Measurements from ENCODE around the gene TMEM81.

The TMEM81 gene

DNA sequence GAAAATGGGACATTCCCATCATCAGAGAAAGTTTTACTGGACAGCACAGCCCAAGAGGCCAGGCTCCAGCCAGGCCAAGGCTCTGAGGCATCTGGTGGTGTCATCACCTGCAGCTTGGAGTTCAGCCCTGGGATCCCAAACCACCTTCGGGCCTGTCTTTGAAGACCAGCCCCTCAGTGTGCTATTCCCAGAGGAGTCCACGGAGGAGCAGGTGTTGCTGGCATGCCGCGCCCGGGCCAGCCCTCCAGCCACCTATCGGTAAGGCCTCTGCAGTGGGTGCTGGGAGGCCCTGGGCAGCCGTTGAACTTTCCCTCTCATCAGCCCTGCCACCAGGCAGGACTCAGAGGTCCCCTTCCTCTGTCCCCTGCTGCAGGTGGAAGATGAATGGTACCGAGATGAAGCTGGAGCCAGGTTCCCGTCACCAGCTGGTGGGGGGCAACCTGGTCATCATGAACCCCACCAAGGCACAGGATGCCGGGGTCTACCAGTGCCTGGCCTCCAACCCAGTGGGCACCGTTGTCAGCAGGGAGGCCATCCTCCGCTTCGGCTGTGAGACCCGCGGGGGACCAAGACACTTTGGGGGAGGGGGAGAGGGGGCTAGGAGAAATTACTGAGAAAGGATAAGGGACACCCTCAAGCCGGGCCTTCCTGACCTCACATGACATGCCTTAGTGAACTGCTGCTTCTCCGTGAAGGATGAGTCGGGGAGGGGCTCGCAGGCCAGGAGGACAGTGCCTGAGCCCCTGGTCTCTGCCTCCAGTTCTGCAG, 26.3 kb downstream of the TMEM81 start:
- FAIRE-seq: no peak

DNA sequence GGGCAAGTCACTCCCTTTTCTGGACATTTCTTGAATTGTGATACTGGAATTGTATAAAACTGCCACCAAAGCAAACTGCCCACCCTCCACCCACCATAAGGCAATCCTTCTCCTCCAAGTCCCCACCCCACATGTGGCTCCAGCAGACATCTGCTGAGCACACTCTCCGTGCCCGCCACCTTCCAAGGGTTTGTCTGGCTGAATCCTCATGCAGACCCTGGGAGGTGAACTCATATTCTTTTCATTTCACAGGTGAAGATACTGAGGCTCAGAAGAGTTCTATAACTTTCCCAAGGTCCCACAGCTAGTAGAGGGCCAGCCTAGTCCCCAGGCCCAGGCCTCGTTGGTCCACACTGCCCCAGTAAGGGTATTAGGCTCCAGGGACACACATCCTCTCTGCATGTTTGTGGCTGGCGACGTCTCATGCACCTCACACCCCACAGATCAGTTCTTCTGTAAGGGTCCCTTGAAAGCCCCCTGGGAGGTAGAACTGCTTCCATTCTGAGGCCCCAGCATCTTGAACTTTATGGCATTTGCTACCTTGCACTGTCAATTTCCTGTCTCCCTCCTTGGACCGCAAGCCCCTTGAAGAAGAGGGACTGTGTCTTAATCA, 27.2 kb downstream of the TMEM81 start:
- FAIRE-seq: no peak

DNA sequence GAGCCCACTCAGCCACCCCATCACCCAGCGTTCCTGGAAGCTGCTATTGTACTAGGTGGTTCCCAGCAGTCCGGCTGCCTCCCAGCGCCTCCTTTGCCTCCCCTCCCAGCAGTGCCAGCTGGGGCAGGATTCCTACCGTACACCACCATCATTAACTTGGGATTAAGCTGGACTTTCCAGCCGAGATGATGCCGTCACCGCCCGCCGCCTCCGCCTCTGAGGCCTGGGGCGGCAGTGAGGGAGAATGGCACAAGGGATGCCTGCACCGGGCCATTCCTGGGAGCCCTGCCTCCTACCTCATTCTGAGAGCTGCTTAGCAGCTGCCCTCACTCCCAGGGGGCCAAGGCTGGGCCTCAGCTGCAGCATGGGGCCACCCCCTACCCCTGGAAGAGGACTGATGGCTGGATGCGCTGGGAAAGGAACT, 28.1 kb downstream of the TMEM81 start:
- FAIRE-seq: no peak

DNA sequence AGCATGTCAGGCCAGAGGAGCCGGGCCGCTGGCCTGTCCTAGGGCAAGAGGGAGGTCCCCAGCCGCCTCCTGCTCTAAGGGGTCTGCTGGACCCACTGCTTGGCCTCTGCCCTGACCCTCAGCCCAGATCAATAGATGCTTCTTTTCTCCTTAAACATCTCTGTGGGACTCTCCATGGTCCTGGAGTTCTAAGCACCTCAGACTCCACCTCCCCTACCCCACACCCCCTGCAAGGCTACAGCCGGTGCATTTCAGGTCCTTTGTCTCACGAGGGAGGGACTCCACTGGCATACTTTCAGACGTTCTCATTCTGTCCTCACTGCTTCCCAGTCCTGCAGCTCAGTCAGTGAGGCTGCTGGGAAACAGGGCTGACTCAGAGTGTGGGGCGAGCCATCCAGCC, 30.2 kb downstream of the TMEM81 start:
- FAIRE-seq: no peak

GRCh38 chr1:205053296-205053695, 31.0 kb downstream of the TMEM81 start:
- FAIRE-seq: no peak

- no peak for FAIRE-seq
Measured at GRCh38 chr1:205052690-205053089, 31.6 kb downstream of the TMEM81 start.

GRCh38 chr1:205049479-205049878, 34.8 kb downstream of the TMEM81 start:
- no peak for FAIRE-seq

GRCh38 chr1:205048382-205048781, 35.9 kb downstream of the TMEM81 start:
- FAIRE-seq: no peak

DNA sequence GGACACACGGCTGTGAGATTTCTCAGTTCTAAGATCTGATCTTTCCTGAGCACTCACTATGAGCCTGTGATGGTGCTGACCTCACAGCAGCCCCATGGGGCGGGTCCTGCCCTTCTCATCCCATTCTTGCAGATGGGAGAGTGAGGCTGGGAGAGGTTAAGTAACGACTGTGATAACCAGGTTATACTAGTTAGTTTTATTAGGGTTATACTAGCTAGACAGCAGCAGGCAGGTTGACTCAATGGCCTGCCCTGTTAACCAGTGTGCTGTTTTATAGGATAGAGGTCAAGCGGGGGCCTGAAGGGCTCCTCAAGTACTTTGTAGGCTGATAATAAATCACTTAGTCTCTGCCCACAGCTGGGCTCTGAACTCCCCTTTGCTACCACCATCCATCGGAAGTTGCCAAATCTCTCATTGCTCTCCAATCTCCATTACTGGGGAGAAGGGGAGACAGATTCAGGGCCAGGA, 36.5 kb downstream of the TMEM81 start:
- no peak for FAIRE-seq

DNA sequence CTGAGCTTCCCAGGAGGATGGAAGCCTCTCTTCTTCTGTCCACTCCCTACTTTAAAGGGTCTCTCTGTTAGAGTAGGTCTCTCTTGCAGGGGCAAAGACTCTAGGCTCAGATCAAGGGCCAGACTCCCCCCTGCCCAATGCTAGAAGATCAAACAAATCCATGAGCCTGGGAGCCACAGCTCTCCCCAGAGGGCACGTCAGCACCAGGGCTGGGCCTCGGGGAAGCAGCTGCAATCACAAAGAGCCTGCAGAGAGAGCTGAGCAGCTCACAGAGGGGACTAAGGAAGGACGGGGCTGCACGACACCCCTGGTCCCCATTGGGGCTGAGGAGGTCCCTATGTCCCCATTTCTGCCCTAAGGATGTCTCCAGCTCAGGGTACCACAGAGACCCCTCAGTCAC, 37.4 kb downstream of the TMEM81 start:
- no peak for FAIRE-seq

- no peak for FAIRE-seq
Measured at GRCh38 chr1:205045146-205045545, 39.1 kb downstream of the TMEM81 start.

GRCh38 chr1:205044741-205045140, 39.5 kb downstream of the TMEM81 start:
- FAIRE-seq: no peak

DNA sequence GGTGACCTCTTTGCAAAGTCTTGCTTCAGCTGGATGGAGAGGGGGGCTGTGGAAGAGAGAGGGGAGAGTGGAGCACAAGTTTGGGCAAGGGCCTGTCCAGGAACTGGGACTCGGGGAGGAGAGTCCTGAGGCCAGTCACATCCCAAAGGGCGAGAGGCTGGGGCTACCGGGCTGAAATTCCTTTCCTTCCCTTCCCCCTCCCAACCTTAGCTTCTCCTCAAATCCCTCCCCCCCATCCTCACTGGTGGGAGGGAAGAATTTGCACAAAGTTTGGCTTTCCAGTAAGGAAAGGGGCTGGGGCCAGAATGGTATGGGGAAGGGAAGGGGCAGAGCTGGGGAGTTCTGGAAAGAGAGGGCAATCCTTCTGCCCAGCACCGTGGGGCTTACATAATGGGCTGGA, 40.4 kb downstream of the TMEM81 start:
- no peak for FAIRE-seq

- no peak for FAIRE-seq
Measured at GRCh38 chr1:205042911-205043806, 41.1 kb downstream of the TMEM81 start, which contains the start of gene CNTN2. TSS of gene CNTN2 (plus strand) at chr1:205043212. CDS start at chr1:205053186, 9,974 bp downstream.

DNA sequence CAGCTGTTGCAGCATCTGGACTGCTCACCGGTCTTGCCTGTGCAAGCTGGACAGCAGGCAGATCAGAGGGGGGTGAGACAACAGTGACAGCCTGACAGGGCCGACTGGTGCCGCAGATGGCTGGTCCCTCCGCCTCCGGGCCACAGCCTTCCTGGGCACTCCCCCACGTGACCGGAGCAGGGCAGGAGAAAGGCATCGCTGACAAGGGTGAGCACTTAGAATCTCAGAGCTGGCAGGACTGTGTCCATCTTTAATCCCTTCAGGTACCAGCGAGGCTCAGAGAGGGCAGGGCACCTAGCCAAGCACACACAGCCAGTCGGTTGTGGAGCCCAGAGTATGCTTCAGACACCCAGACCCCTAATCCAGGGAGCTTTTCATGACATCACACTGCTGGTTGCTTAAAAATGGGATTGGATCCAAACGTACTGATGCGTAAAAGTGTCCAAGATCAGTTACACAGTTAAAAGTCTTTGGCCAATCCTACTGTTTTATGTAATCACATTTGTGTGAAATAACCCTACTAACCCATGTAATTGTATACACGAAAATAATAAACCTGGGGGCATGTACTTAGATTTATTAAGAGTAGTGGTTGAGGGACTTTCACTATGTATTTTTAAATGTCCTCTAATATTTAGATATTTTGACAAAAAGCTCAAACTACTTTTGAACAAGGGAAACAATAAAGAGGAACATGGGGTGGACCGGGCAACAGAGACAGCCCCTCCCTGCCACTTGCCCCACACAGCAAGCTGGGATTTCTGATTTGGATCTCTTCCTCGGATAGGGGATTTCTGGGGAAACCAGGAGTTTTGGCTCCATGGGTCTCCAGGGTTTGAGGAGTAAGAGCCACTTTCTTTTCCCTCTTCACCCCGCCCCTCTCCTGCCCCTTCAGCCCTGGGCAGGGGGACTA, 42.0 kb downstream of the TMEM81 start:
- FAIRE-seq: no peak

GRCh38 chr1:205041001-205041715, 43.1 kb downstream of the TMEM81 start:
- no peak for FAIRE-seq

DNA sequence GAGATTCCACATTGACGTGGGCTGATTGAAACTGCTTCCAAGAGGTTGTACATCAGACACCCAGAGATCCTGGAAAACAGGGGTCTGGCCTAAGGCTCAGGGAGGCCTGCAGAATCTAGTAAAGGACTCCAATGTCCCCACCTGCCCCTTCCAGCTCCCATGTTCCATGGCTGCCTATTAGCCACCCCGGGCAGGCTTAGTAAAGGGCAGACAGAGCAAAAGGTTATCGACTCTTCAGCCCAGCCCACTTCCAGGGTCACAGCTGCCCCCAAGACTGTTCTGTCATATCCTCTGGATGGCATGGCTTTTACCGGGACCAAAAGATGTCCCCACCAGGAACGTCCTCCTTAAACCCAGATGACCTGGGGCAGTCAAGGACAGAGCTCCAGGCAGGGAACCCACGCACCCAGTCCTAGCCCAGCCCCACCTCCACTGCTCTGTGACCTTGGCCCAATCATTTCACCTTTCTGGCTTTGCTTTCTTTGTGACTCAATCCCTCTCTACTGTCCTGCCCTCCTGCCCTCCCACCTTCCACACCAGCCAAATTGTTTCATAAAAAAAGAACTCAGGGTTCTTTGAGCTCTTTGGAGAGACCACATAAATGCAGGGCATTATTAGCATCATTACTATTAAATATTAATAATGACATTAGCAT, 46.0 kb downstream of the TMEM81 start:
- FAIRE-seq: no peak

DNA sequence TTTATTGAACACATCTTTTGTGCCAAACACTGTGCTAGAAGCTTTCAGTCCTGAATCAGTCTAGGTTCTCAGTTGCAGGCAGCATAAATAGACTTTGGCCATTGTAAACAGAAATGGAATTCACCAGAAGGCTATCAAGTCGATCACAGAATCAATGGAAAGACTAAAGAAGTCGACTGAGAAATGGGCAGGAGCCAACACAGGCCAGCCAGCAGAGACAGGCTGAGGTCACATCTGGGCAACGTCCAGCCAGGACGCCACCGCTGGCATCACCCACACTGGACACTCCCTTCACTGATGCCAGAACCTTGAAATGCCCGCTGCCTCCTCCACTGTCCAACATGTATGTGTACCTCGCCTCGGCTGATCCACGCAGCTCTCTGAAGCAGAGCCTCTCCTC, 46.7 kb downstream of the TMEM81 start:
- no peak for FAIRE-seq

Data from TTC549 (cell line).